Mesodermal cell (in vitro differentiated cells): ENCODE measurements around the gene NCAPG2.

Experiments used
- H3K27ac ChIP-seq: 2 replicates; pipeline ENCODE4 v1.7.0; 2013; ENCODE audit warnings: mild to moderate bottlenecking, low read depth, low read length, moderate library complexity; ENCODE audit not compliant: severe bottlenecking
- H3K36me3 ChIP-seq: 2 replicates; pipeline ENCODE4 v1.7.1; 2013; ENCODE audit warnings: mild to moderate bottlenecking, low read length, moderate library complexity; ENCODE audit not compliant: control insufficient read depth, insufficient read depth
- H3K4me1 ChIP-seq: one replicate; pipeline ENCODE4 v1.7.1; 2013; ENCODE audit warnings: mild to moderate bottlenecking, low read length; ENCODE audit not compliant: insufficient read depth, control insufficient read depth, poor library complexity, severe bottlenecking
- H3K4me3 ChIP-seq: 2 replicates; pipeline ENCODE4 v1.7.0; 2013; ENCODE audit warnings: low read length, control low read depth, mild to moderate bottlenecking; ENCODE audit not compliant: insufficient read depth, poor library complexity, severe bottlenecking; ENCODE audit errors: extremely low read depth
- H3K9me3 ChIP-seq: 2 replicates; pipeline ENCODE4 v1.7.1; 2013; ENCODE audit warnings: mild to moderate bottlenecking, low read length, moderate library complexity; ENCODE audit not compliant: control insufficient read depth
- WGBS, 2 experiments: methylation state at CpG; one replicate each; pipeline ENCODE4 v1.1.5; 2013; ENCODE audit warnings: missing lambda C conversion rate in 2 of 2; ENCODE audit not compliant: insufficient coverage in 2 of 2; 5-methylcytosine and 5-hydroxymethylcytosine counted together

The NCAPG2 gene

DNA sequence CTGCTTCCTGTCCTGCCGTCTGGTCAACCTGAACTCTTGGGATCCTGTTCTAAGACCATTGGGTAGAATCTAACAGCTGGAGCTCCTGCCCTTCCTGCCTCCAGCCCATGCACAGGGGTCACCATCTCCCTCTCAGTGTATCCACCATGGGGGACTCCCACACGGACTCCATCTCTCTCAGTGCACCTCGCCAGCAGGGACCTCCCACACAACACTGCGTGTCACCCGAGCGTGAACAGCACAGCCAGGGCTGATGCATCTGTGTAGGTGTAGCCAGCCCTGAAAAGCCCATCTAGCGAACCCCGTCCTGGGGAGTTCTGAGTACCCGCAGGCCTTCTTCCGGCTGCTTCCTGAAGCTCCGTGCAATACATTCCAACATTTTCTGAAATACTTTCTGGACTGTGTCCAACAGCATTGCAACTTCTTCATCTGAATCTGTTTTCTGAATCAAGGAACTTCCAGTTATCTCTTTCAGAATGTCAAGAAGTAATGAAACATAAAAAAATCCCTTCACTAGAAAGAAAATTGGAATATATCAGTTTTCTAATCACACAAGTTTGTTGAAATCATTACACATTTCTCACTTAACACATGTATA, 52.5 kb downstream of the NCAPG2 start:
- no peaks in the 10 kb centered on the region for H3K4me1 ChIP-seq
- H3K4me3 ChIP-seq = no peak overlapping the region
- H3K27ac ChIP-seq = no peak overlapping the region
- 93 to 97% methylated on average over 11 of the region's 11 CpGs for WGBS, 2 experiments
- peaks cover 4% of the 10 kb centered on the region for H3K9me3 ChIP-seq
- peaks cover 80% of the 10 kb centered on the region for H3K36me3 ChIP-seq

DNA sequence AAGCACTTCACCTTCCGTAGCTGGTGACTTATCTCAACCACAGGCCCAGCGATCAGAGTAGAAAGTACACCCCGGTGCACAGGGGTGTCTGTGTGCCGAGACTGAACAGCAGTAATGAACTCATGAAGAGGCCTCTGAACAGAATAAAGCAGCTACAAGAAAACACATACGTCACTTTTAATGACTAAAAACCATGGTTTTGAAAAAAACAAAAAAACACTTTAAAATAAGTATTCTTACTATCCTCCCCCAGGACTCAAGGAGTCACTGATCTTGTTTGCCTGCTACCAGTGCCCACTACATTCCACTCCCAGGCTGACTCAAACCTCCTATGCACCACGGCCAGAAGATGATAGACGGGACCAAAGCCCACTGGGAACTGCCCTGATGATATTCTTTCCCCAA, 53.8 kb downstream of the NCAPG2 start:
- no peak overlapping the region for H3K27ac ChIP-seq
- no peaks in the 10 kb centered on the region for H3K4me1 ChIP-seq
- 93 to 100% methylated on average over 5 to 6 of the region's 7 CpGs for WGBS, 2 experiments
- H3K4me3 ChIP-seq = no peak overlapping the region
- peaks cover 73% of the 10 kb centered on the region for H3K36me3 ChIP-seq
- peaks cover 4% of the 10 kb centered on the region for H3K9me3 ChIP-seq

DNA sequence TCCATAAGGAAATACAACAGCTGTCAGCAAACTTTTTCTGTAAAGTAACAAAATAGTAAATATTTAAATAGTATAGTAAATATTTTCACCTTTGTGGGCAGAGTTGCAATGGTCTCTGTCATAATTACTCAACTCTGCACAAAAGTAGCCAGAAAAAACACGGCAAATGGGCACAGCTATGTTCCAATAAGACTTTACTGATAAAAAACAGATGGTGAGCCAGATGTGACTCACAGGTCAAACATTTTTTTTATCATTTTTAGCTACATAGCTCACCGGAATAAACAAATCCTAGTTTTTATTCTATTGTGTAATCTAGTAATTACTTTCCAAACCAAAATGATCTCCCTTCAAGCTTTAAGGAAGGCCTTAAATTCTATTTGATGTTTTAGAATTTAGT, 55.3 kb downstream of the NCAPG2 start:
- WGBS, 2 experiments = 100% methylated on average over 1 of the region's 2 CpGs

DNA sequence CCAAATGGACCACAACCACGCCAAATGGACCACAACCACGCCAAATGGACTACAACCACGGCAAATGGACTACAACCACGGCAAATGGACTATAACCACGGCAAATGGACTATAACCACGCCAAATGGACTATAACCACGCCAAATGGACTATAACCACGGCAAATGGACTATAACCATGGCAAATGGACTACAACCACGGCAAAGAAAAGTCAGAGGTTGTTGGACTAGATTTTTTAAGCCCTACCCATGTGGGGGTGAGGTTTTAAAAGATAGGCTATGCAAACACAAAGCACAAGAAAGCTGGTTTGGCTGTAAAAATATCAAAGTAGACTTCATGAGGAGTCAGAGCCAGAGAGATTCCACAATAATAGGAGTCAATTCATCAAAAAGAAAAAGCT, 55.8 kb downstream of the NCAPG2 start:
- Histone ChIP-seq H3K9me3 (peaks cover 4% of the 10 kb centered on the region), H3K4me1 (no peaks in the 10 kb centered on the region), H3K36me3 (peaks cover 76% of the 10 kb centered on the region), H3K27ac (no peak overlapping the region), H3K4me3 (no peak overlapping the region)
- 91 to 93% methylated on average over 7 to 9 of the region's 9 CpGs for WGBS, 2 experiments

More for the DNA sequence above, 55.3 kb downstream of the NCAPG2 start:
- Histone ChIP-seq H3K4me1 (no peaks in the 10 kb centered on the region), H3K4me3 (no peak overlapping the region), H3K27ac (no peak overlapping the region), H3K36me3 (peaks cover 76% of the 10 kb centered on the region), H3K9me3 (peaks cover 4% of the 10 kb centered on the region)

DNA sequence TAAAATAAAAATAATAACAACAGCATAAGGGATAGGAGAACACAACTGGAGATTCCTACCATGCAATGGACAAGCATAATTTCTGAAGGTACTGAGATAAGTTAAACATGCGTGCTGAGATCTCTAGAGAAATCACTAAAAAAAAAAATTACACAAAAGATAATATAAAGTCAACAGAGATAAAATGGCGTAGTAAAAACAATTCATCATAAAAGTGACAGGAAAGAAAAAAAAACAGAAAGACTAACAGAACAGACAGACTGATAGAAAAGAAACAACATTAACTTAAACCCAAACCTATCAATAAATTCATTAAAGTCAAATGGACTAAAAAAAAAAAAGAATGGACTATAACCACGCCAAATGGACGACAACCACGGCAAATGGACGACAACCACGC, 56.4 kb downstream of the NCAPG2 start:
- peaks cover 4% of the 10 kb centered on the region for H3K9me3 ChIP-seq
- peaks cover 77% of the 10 kb centered on the region for H3K36me3 ChIP-seq
- no peak overlapping the region for H3K27ac ChIP-seq
- WGBS, 2 experiments = no CpG with 5 or more reads among the region's 7 CpGs
- H3K4me3 ChIP-seq = no peak overlapping the region
- H3K4me1 ChIP-seq = no peaks in the 10 kb centered on the region

DNA sequence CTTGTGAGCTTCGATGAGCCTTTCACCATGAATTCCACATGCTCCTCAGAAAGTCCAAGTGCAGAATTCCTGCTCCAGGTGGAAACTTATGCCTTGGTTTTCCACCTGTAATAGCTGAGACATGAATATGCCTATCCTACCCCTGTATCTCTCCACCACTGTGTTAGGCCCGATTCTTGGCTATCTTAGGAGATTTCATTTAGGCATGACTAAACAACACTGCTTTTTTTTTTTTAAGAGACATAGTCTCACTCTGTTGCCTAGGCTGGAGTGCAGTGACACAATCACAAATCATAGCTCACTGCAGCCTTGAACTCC, 57.2 kb downstream of the NCAPG2 start:
- Histone ChIP-seq H3K4me1 (no peaks in the 10 kb centered on the region), H3K9me3 (peaks cover 4% of the 10 kb centered on the region), H3K36me3 (peaks cover 71% of the 10 kb centered on the region), H3K4me3 (no peak overlapping the region), H3K27ac (no peak overlapping the region)
- 100% methylated on average over 2 of the region's 2 CpGs for WGBS, 2 experiments

DNA sequence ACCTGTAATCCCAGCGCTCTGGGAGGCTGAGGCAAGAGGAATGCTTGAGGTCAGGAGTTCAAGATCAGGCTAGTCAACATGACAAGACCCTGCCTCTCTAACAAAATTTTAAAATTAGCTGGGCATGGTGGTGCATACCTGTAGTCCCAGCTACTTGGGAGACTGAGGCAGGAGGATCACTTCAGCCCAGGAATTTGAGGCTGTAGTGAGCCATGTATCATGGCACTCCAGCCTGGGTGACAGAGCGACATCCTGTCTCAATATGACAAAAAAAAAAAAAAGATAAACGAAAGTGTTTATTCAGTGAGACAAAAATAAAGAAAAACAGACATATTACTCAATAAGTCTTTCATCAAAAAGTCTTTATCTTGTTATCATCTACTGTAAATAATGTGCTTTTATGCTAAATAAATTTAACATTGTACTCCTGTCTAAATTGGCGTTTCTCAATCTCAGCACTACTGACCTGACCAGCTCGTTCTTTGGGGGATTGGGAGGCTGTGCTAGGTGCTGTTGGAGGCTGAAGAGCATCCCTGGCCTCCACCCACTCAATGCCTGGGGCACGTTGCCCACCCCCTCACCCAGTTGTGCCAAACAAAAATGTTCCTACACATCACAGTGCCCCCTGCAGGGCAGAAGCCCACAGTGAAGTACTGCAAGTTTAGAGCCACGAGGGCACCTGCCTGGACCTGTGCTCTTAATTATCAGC, 57.7 kb downstream of the NCAPG2 start:
- H3K9me3 ChIP-seq = peaks cover 4% of the 10 kb centered on the region
- WGBS, 2 experiments = 83 to 85% methylated on average over 2 to 3 of the region's 7 CpGs
- peaks cover 67% of the 10 kb centered on the region for H3K36me3 ChIP-seq
- H3K4me3 ChIP-seq = no peak overlapping the region
- H3K27ac ChIP-seq = no peak overlapping the region
- H3K4me1 ChIP-seq = no peaks in the 10 kb centered on the region

DNA sequence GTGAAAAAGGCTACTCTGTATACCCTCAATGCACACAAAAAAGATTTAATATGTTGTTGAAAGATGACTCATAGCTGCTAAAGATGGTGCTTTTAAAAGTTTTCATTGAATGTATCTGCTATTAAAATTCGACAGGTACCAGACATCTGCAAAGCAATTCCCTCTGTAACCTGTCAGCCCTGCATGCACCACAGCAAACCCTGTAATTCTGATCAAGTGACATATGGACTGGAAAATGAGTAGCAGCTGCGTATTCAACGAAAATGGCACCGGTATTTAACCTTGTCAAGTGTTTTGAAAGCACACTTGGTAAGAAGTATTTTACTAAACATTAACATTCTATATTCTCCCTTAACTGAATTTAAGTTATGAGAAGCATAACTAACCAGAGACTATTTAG, 58.8 kb downstream of the NCAPG2 start:
- Histone ChIP-seq H3K36me3 (peaks cover 63% of the 10 kb centered on the region), H3K27ac (no peak overlapping the region), H3K9me3 (peaks cover 4% of the 10 kb centered on the region), H3K4me1 (no peaks in the 10 kb centered on the region), H3K4me3 (no peak overlapping the region)
- WGBS, 2 experiments = 90% methylated on average over 2 of the region's 4 CpGs; no CpG with 5 or more reads in 1 of the 2 experiments

DNA sequence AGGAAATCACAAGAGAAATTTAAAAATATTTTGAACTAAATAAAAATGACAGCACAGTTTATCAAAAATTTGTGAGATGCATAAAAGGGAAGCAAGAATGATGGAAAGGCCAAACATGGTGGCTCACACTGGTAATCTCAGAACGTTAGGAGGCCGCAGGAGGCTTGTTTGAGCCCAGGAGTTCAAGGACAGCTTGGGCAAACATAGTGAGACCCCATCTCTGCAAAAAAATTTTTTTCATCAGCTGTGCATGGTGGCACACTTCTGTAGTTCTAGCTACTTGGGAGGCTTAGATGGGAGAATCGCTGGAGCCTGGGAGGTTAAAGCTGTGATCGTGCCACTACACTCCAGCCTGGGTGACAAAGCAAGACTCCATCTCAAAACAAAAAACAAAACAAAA, 62.5 kb downstream of the NCAPG2 start:
- peaks cover 66% of the 10 kb centered on the region for H3K36me3 ChIP-seq
- no peak overlapping the region for H3K27ac ChIP-seq
- no peaks in the 10 kb centered on the region for H3K9me3 ChIP-seq
- H3K4me1 ChIP-seq = no peaks in the 10 kb centered on the region
- WGBS, 2 experiments = 74 to 92% methylated on average over 2 of the region's 4 CpGs
- no peak overlapping the region for H3K4me3 ChIP-seq

DNA sequence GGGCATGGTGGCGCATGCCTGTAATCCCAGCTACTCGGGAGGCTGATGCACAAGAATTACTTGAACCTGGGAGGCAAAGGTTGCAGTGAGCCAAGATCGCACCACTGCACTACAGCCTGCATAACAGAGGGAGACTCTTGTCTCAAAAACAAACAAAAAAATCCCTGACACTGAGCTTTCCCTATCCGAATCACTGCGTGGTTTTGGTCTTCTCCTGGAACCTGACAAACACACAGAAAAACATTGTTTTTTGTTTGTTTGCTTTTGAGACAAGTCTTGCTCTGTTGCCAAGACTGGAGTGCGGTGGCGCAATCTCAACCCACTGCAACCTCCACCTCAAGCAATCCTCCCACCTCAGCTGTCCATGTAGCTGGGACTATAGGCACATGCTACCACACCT, 66.6 kb downstream of the NCAPG2 start:
- no peak overlapping the region for H3K27ac ChIP-seq
- H3K4me1 ChIP-seq = peaks cover 4% of the 10 kb centered on the region
- no peaks in the 10 kb centered on the region for H3K9me3 ChIP-seq
- H3K4me3 ChIP-seq = no peak overlapping the region
- WGBS, 2 experiments = 85 to 88% methylated on average over 3 of the region's 7 CpGs
- peaks cover 51% of the 10 kb centered on the region for H3K36me3 ChIP-seq
